Measurements from ENCODE around the gene XPNPEP1. TPM values are rescaled to one million over a fixed set of nuclear protein-coding genes. Genes with fewer than 3 reads are reported as not detected.

The XPNPEP1 gene
- total RNA-seq, 4 donors from 2014 or later = 77.5 to 109 (median 100) TPM

GRCh38 chr10:109914966-109915365 lies 8.3 kb downstream of the XPNPEP1 start:
- WGBS, 2 donors = 53 to 58% methylated on average over 3 of the region's 3 CpGs
- no peak overlapping the region for H3K4me3 ChIP-seq (ENCODE audit: low read depth, poor library complexity, severe bottlenecking)
- intact Hi-C loops (cut with DNase I; ENCODE audit: low total_unique reads) = no loop called here
- no peak for TF ChIP-seq CTCF (IDR thresholded peaks at IDR 0.05)
- TF ChIP-seq POLR2A (IDR thresholded peaks at IDR 0.05) = no peak
- no peak for DNase-seq (ENCODE audit: low spot score in 2 of 2)

- H3K4me3 ChIP-seq (ENCODE audit: low read depth, poor library complexity, severe bottlenecking) = no peak overlapping the region
- TF ChIP-seq CTCF (IDR thresholded peaks at IDR 0.05) (no peak), POLR2A (IDR thresholded peaks at IDR 0.05) (no peak)
- WGBS, 2 donors = 59 to 60% methylated on average over 4 of the region's 4 CpGs
- no peak for DNase-seq (ENCODE audit: low spot score in 2 of 2)
- intact Hi-C loops (cut with DNase I; ENCODE audit: low total_unique reads) = no loop called here
Measured at GRCh38 chr10:109913306-109913892, 9.9 kb downstream of the XPNPEP1 start.

GRCh38 chr10:109912335-109913281 lies 10.7 kb downstream of the XPNPEP1 start:
- no peak overlapping the region for H3K4me3 ChIP-seq (ENCODE audit: low read depth, poor library complexity, severe bottlenecking)
- intact Hi-C loops (cut with DNase I; ENCODE audit: low total_unique reads) = no loop called here
- TF ChIP-seq POLR2A (IDR thresholded peaks at IDR 0.05) = no peak
- no peak for TF ChIP-seq CTCF (IDR thresholded peaks at IDR 0.05)
- 42 to 44% methylated on average over 2 of the region's 2 CpGs for WGBS, 2 donors
- DNase-seq (ENCODE audit: low spot score in 2 of 2) = no peak

GRCh38 chr10:109911903-109912302 lies 11.4 kb downstream of the XPNPEP1 start:
- TF ChIP-seq CTCF (IDR thresholded peaks at IDR 0.05) (no peak), POLR2A (IDR thresholded peaks at IDR 0.05) (no peak)
- intact Hi-C loops (cut with DNase I; ENCODE audit: low total_unique reads) = no loop called here
- H3K4me3 ChIP-seq (ENCODE audit: low read depth, poor library complexity, severe bottlenecking) = no peak overlapping the region
- 88 to 91% methylated on average over 3 of the region's 3 CpGs for WGBS, 2 donors
- DNase-seq (ENCODE audit: low spot score in 2 of 2) = no peak

GRCh38 chr10:109906316-109906715 lies 17.0 kb downstream of the XPNPEP1 start:
- 86 to 88% methylated on average over 1 of the region's 1 CpG for WGBS, 2 donors
- no peak for TF ChIP-seq CTCF (IDR thresholded peaks at IDR 0.05)
- TF ChIP-seq POLR2A (IDR thresholded peaks at IDR 0.05) = no peak
- H3K4me3 ChIP-seq (ENCODE audit: low read depth, poor library complexity, severe bottlenecking) = no peak overlapping the region
- DNase-seq (ENCODE audit: low spot score in 2 of 2) = no peak
- intact Hi-C loops (cut with DNase I; ENCODE audit: low total_unique reads) = no loop called here

All from lower leg skin (tissue), 4 donors.